ENCODE results near the gene FAM89A. TPM values are rescaled to one million over a fixed set of nuclear protein-coding genes. Genes with fewer than 3 reads are reported as not detected.

The FAM89A gene
- total and polyA plus RNA-seq, 2 of the 8 experiments (the other 6 are each of a cell fraction or from before 2014, with no cell fraction given) = 2.1 to 2.2 TPM

- Histone ChIP-seq H3K23ac (ENCODE audit: insufficient read length) (no peak overlapping the region), H3K4ac (replicated peaks; ENCODE audit: insufficient read length, low read depth, low read length) (no peak overlapping the region), H4K5ac (ENCODE audit: insufficient read length, low read depth, low read length) (no peak overlapping the region), H3K56ac (replicated peaks; ENCODE audit: insufficient read length, low read depth, low read length) (no peak overlapping the region), H3K9ac (replicated peaks in 1 of 4; ENCODE audit: extremely low read depth in 1 of 4, low read depth in 3 of 4, low read length in 3 of 4) (no peak overlapping the region), H2BK120ac (replicated peaks; ENCODE audit: low read depth, low read length) (no peak overlapping the region), H3K14ac (ENCODE audit: insufficient read length) (no peak overlapping the region), H2AFZ (ENCODE audit: low read length) (no peak overlapping the region), H2BK5ac (ENCODE audit: low read depth, low read length) (no peak overlapping the region), H3K18ac (ENCODE audit: extremely low read depth, low read length) (no peak overlapping the region), H3K23me2 (ENCODE audit: low read depth, low read length) (no peaks in the 10 kb centered on the region), H2BK15ac (ENCODE audit: low read length) (no peak overlapping the region), H4K8ac (ENCODE audit: extremely low read depth, insufficient read depth, low read length) (no peak overlapping the region), H3K4me3 (ENCODE audit: extremely low read depth in 1 of 4, insufficient read depth in 2 of 4, low read depth in 3 of 4, low read length in 4 of 4) (no peak overlapping the region), H3K4me1 (replicated peaks in 1 of 4; ENCODE audit: control insufficient read depth in 3 of 4, insufficient read depth in 4 of 4, low read length in 3 of 4) (no peaks in the 10 kb centered on the region), H4K20me1 (replicated peaks in 1 of 2; ENCODE audit: control insufficient read depth in 1 of 2, insufficient read depth in 2 of 2, low read length in 2 of 2) (peaks cover 2 to 3% of the 10 kb centered on the region in 2 experiments), H2BK12ac (ENCODE audit: low read depth, low read length) (no peak overlapping the region), H3K79me1 (ENCODE audit: low read depth, low read length) (no peaks in the 10 kb centered on the region), H3K4me2 (ENCODE audit: insufficient read depth in 1 of 2, low read depth in 2 of 2, low read length in 2 of 2) (no peak overlapping the region), H3K27me3 (replicated peaks in 1 of 4; ENCODE audit: control insufficient read depth in 3 of 4, extremely low read depth in 1 of 4, insufficient read depth in 3 of 4, low read length in 3 of 4) (no peaks in the 10 kb centered on the region; a peak in 1 of 7 replicates), H3K79me2 (ENCODE audit: control insufficient read depth in 1 of 2, insufficient read depth in 2 of 2, low read length in 2 of 2) (no peaks in the 10 kb centered on the region; a peak in 1 of 4 replicates), H2BK20ac (ENCODE audit: low read length) (no peak overlapping the region), H4K91ac (replicated peaks; ENCODE audit: insufficient read length, low read length) (no peak overlapping the region), H3K27ac (ENCODE audit: low read depth, low read length) (no peak overlapping the region), H2AK5ac (ENCODE audit: low read depth, low read length) (no peak overlapping the region), H3K9me3 (ENCODE audit: insufficient read depth in 2 of 2, low read depth in 1 of 2, low read length in 1 of 2) (no peaks in the 10 kb centered on the region), H3K36me3 (ENCODE audit: control insufficient read depth in 2 of 4, insufficient read depth in 4 of 4, low read length in 3 of 4) (no peaks in the 10 kb centered on the region)
- 87% methylated on average over 5 of the region's 5 CpGs; no CpG with 5 or more reads in 1 of the 2 experiments for WGBS, 2 experiments (ENCODE audit: extremely low coverage in 1 of 2, insufficient coverage in 1 of 2, insufficient read length in 1 of 2, insufficient replicate concordance in 2 of 2, low coverage in 1 of 2, low lambda C conversion rate in 2 of 2, missing lambda C conversion rate in 1 of 2)
- CTCF ChIA-PET (ENCODE audit: partially characterized antibody) = interaction anchor here (1.0 kb wide), 1 partner anchor 19 kb away, joined by 3 read pairs; no protein-coding TSS in a partner anchor
- TF ChIP-seq CEBPB (IDR thresholded peaks at IDR 0.05; ENCODE audit: low read depth, low read length) = no peak
- no peak for TF ChIP-seq JUND (IDR thresholded peaks at IDR 0.05; ENCODE audit: low read length)
- TF ChIP-seq POLR2A (IDR thresholded peaks at IDR 0.05; ENCODE audit: control extremely low read depth in 1 of 2, low read depth in 2 of 2, low read length in 2 of 2) = no peak
- TF ChIP-seq KDM1A (IDR thresholded peaks at IDR 0.05; ENCODE audit: borderline replicate concordance, low read length) = no peak
- TF ChIP-seq RXRA (IDR thresholded peaks at IDR 0.05; ENCODE audit: insufficient read depth, low read depth, low read length) = no peak
- no peak for TF ChIP-seq SP1 (IDR thresholded peaks at IDR 0.05; ENCODE audit: low read depth, low read length)
- TF ChIP-seq CHD1 (IDR thresholded peaks at IDR 0.05; ENCODE audit: low read depth, low read length) = no peak
- FAIRE-seq = no peak
- POLR2A ChIA-PET (ENCODE audit: partially characterized antibody) = no interaction called here
- no peak for DNase-seq (ENCODE audit: low read depth in 1 of 2, low spot score in 2 of 2)
Observed at GRCh38 chr1:230970432-230970831, 69.6 kb downstream of the FAM89A start.
